ENCODE data around the gene FLT4. TPM values are rescaled to one million over a fixed set of nuclear protein-coding genes. Genes with fewer than 3 reads are reported as not detected.

FLT4 gene
- total RNA-seq, 3 donors from 2014 or later (not counting 1 experiment from before 2014, with no cell fraction given) = 0.68 to 0.92 (median 0.78) TPM

DNA sequence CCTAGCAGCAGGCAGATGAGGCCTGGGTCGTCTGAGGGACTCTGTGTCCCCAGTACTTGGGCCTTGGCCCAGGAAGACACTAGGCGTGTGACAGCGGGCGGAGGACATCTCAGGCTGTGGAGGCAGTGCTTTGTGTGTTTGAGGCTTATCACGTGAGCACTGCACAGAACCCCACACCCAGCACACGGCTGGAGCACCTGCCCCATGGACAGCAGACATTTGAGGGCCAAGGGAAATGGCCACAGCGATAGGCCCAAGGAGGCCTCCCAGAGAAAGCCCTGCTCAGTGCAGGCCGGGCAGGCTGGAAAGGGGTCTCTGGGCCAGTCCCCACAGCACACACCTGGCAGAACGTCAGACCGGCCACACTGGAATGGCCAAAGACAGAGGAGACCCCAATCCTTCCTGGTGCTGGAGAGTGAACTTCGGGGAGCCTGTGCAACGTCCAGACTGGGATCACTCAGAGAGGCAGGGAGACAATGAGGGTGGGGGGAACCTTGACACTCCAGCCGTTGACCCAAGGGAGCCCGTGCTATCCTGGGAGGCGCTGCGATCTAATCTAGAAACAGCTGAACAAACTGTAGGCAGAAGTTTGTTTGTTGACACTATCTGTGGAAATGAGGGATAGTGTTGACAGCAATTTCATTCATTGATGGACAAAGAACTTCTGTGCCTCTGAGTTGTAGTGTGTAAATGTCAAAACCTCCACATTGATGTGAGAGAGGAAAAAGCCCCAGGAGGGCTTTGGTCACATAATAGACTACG lies 19.6 kb upstream of the FLT4 start:
- Histone ChIP-seq H3K36me3 (ENCODE audit: control insufficient read depth, insufficient read depth, low read length) (no peaks in the 10 kb centered on the region), H3K4me1 (ENCODE audit: control insufficient read depth, insufficient read depth, low read length) (peaks cover 11% of the 10 kb centered on the region), H3K27ac (ENCODE audit: low read length) (no peak overlapping the region), H3K27me3 (ENCODE audit: control insufficient read depth, insufficient read depth, low read length) (peaks cover 5% of the 10 kb centered on the region), H3K9me3 (ENCODE audit: control insufficient read depth, insufficient read depth, low read length) (no peaks in the 10 kb centered on the region), H3K4me3 (ENCODE audit: low read length) (no peak overlapping the region)
- DNase-seq (no peak), ATAC-seq (no peak)
- H3K36me3 Mint-ChIP-seq = no peaks in the 10 kb centered on the region
- peak overlapping the region in 1 of 2 donors; percentile 74 for H3K27ac Mint-ChIP-seq
- TF ChIP-seq, protein P1, sequence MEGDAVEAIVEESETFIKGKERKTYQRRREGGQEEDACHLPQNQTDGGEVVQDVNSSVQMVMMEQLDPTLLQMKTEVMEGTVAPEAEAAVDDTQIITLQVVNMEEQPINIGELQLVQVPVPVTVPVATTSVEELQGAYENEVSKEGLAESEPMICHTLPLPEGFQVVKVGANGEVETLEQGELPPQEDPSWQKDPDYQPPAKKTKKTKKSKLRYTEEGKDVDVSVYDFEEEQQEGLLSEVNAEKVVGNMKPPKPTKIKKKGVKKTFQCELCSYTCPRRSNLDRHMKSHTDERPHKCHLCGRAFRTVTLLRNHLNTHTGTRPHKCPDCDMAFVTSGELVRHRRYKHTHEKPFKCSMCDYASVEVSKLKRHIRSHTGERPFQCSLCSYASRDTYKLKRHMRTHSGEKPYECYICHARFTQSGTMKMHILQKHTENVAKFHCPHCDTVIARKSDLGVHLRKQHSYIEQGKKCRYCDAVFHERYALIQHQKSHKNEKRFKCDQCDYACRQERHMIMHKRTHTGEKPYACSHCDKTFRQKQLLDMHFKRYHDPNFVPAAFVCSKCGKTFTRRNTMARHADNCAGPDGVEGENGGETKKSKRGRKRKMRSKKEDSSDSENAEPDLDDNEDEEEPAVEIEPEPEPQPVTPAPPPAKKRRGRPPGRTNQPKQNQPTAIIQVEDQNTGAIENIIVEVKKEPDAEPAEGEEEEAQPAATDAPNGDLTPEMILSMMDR (IDR thresholded peaks at IDR 0.05) = no peak
- H3K4me1 Mint-ChIP-seq = peaks cover 7 to 20% of the 10 kb centered on the region in 2 donors
- H3K27me3 Mint-ChIP-seq (ENCODE audit: low read depth in 2 of 2) = peaks cover 6 to 8% of the 10 kb centered on the region in 2 donors
- WGBS (ENCODE audit: insufficient coverage) = 94% methylated on average over 17 of the region's 17 CpGs
- intact Hi-C loops (cut with micrococcal nuclease) = no loop called here
- H3K9me3 Mint-ChIP-seq = no peaks in the 10 kb centered on the region
- H3K4me3 Mint-ChIP-seq = no peak overlapping the region

DNA sequence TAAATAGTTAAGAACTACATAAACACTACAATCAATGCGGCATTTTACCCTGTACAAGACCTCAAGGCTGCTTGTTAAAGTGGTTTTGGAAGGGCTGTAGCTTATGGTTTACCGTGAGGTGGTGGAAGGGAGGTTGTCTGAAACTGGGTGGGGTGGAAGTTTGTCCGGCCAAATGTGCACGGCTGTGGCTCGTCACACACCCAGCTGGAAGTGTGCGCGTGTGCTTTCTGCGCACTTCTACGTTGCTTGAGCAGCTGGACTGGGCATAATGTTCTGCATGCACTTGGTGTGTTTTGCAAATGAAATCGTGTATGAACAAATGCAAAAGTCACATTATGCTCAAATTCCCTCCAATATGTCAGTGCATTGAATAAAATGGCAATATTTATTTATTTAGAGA lies 17.4 kb upstream of the FLT4 start:
- Mint-ChIP-seq H3K4me3 (no peak overlapping the region), H3K27ac (no peak overlapping the region), H3K4me1 (peaks cover 7 to 16% of the 10 kb centered on the region in 2 donors), H3K36me3 (no peaks in the 10 kb centered on the region), H3K9me3 (no peaks in the 10 kb centered on the region), H3K27me3 (ENCODE audit: low read depth in 2 of 2) (peaks cover 8 to 11% of the 10 kb centered on the region in 2 donors)
- Histone ChIP-seq H3K36me3 (ENCODE audit: control insufficient read depth, insufficient read depth, low read length) (no peaks in the 10 kb centered on the region), H3K9me3 (ENCODE audit: control insufficient read depth, insufficient read depth, low read length) (no peaks in the 10 kb centered on the region), H3K27me3 (ENCODE audit: control insufficient read depth, insufficient read depth, low read length) (no peaks in the 10 kb centered on the region), H3K4me1 (ENCODE audit: control insufficient read depth, insufficient read depth, low read length) (peaks cover 3% of the 10 kb centered on the region), H3K27ac (ENCODE audit: low read length) (no peak overlapping the region), H3K4me3 (ENCODE audit: low read length) (no peak overlapping the region)
- no peak for ATAC-seq
- WGBS (ENCODE audit: insufficient coverage) = 97% methylated on average over 10 of the region's 10 CpGs
- DNase-seq = no peak
- TF ChIP-seq, protein P1 (IDR thresholded peaks at IDR 0.05) = no peak
- intact Hi-C loops (cut with micrococcal nuclease) = no loop called here

DNA sequence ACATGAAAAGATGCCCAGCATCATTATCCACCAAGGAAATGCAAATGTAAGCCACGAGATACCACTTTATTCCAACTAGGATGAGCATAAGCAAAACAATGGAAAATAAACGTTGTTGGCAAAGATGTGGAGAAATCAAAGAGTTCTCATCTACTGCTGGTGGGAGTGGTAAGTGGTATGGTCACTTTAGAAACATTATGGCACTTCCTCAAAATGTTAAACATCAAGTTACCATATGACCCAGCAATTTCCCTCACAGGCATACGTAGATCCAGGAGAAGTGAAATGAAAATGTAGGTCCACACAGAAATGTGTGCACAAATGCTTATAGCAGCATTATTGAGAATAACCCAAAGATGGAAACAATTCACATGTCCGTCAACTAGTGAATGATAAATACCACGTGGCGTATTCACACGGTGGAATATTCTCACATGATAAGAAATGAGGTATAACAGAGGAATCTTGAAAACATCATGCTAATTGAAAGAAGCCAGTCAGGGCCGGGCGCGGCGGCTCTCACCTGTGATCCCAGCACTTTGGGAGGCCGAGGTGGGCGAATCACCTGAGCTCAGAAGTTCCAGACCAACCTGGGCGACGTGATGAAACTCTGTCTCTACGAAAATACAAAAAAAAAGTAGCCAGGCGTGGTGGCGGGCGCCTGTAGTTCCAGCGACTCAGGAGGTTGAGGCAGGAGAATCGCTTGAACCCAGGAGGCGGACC lies 16.4 kb upstream of the FLT4 start:
- intact Hi-C loops (cut with micrococcal nuclease) = no loop called here
- DNase-seq (no peak), ATAC-seq (no peak)
- H3K36me3 Mint-ChIP-seq = no peaks in the 10 kb centered on the region
- peaks cover 6 to 16% of the 10 kb centered on the region in 2 donors for H3K4me1 Mint-ChIP-seq
- no peak overlapping the region for H3K27ac ChIP-seq (ENCODE audit: low read length)
- peaks cover 17% of the 10 kb centered on the region in 2 donors for H3K27me3 Mint-ChIP-seq (ENCODE audit: low read depth in 2 of 2)
- WGBS (ENCODE audit: insufficient coverage) = 87% methylated on average over 21 of the region's 22 CpGs
- H3K9me3 ChIP-seq (ENCODE audit: control insufficient read depth, insufficient read depth, low read length) = no peaks in the 10 kb centered on the region
- H3K36me3 ChIP-seq (ENCODE audit: control insufficient read depth, insufficient read depth, low read length) = no peaks in the 10 kb centered on the region
- no peak overlapping the region for H3K4me3 ChIP-seq (ENCODE audit: low read length)
- no peaks in the 10 kb centered on the region for H3K27me3 ChIP-seq (ENCODE audit: control insufficient read depth, insufficient read depth, low read length)
- H3K9me3 Mint-ChIP-seq = no peaks in the 10 kb centered on the region
- peaks cover 3% of the 10 kb centered on the region for H3K4me1 ChIP-seq (ENCODE audit: control insufficient read depth, insufficient read depth, low read length)
- TF ChIP-seq, protein P1 (IDR thresholded peaks at IDR 0.05) = no peak
- no peak overlapping the region for H3K27ac Mint-ChIP-seq
- no peak overlapping the region for H3K4me3 Mint-ChIP-seq
